HEK293T (cell line): ENCODE data around the gene HOXA5.

Source experiments
- CTCF ChIA-PET: fragments of 350-600 bp; formaldehyde crosslinking; extraction: SDS; loops from one replicate; lab custom pipeline; 2021; ENCODE audit warnings: antibody characterized with exemption, inconsistent platforms; lab: Yijun Ruan, JAX
- POLR2A ChIA-PET: fragments of 350-600 bp; formaldehyde crosslinking; extraction: SDS; loops from one replicate; lab custom pipeline; 2020; ENCODE audit warnings: antibody characterized with exemption, inconsistent platforms; lab: Yijun Ruan, JAX
- DNase-seq: peaks from one replicate; pipeline ENCODE4 v3.0.0; 2012; ENCODE audit warnings: mixed read lengths; ENCODE audit errors: extremely low spot score
- ARNT ChIP-seq: fragments of 450-650 bp; IDR thresholded peaks from 2 replicates; pipeline ENCODE4 v1.6.1; 2017; ENCODE audit warnings: mild to moderate bottlenecking
- BHLHE40 ChIP-seq: fragments of 450-650 bp; IDR thresholded peaks from 2 replicates; pipeline ENCODE4 v1.6.1; 2016; ENCODE audit warnings: mild to moderate bottlenecking, moderate library complexity, borderline replicate concordance
- CTBP1 ChIP-seq: fragments of 450-650 bp; IDR thresholded peaks from 2 replicates; pipeline ENCODE4 v1.6.1; 2016; ENCODE audit warnings: borderline replicate concordance
- ELF4 ChIP-seq: fragments of 450-650 bp; IDR thresholded peaks from 2 replicates; pipeline ENCODE4 v1.6.1; 2017; ENCODE audit warnings: antibody characterized with exemption
- FOXA1 ChIP-seq: fragments of 450-650 bp; IDR thresholded peaks from 2 replicates; pipeline ENCODE4 v1.6.1; 2016; ENCODE audit warnings: mild to moderate bottlenecking
- FOXK2 ChIP-seq: fragments of 450-650 bp; IDR thresholded peaks from 2 replicates; pipeline ENCODE4 v1.6.1; 2016; ENCODE audit warnings: mild to moderate bottlenecking
- FOXM1 ChIP-seq: fragments of 450-650 bp; IDR thresholded peaks from 2 replicates; pipeline ENCODE4 v1.6.1; 2017; ENCODE audit warnings: mild to moderate bottlenecking, borderline replicate concordance
- HDGF ChIP-seq: fragments of 450-650 bp; IDR thresholded peaks from 2 replicates; pipeline ENCODE4 v1.6.1; 2017; ENCODE audit warnings: antibody characterized with exemption, borderline replicate concordance
- L3MBTL2 ChIP-seq: fragments of 450-650 bp; conservative IDR thresholded peaks from 2 replicates; pipeline ENCODE4 v1.6.1; 2016; ENCODE audit warnings: mild to moderate bottlenecking
- LEF1 ChIP-seq: fragments of 450-650 bp; IDR thresholded peaks from 2 replicates; pipeline ENCODE4 v1.6.1; 2017; ENCODE audit warnings: mild to moderate bottlenecking, borderline replicate concordance
- NFRKB ChIP-seq: fragments of 450-650 bp; IDR thresholded peaks from 2 replicates; pipeline ENCODE4 v1.6.1; 2016; ENCODE audit warnings: mild to moderate bottlenecking, moderate library complexity
- PKNOX1 ChIP-seq: fragments of 450-650 bp; IDR thresholded peaks from 2 replicates; pipeline ENCODE4 v1.6.1; 2016
- SP1 ChIP-seq: fragments of 450-650 bp; IDR thresholded peaks from 2 replicates; pipeline ENCODE4 v1.6.1; 2017
- SUZ12 ChIP-seq: fragments of 450-650 bp; IDR thresholded peaks from 2 replicates; pipeline ENCODE4 v1.6.1; 2016; ENCODE audit warnings: mild to moderate bottlenecking
- TARDBP ChIP-seq: fragments of 450-650 bp; IDR thresholded peaks from 2 replicates; pipeline ENCODE4 v1.6.1; 2016
- ZNF384 ChIP-seq: fragments of 450-650 bp; IDR thresholded peaks from 2 replicates; pipeline ENCODE4 v1.6.1; 2016

HOXA5 gene

GRCh38 chr7:27171325-27171636 lies 27.8 kb upstream of the HOXA5 start:
- ChIA-PET POLR2A (interaction anchor here (0.6 to 13.6 kb wide), 7 partner anchors 8 to 976 kb away, joined by 3 to 367 read pairs (median 12); partner anchors contain the start of genes HNRNPA2B1, HOXA11, HOXA3 and HOXA5), CTCF (no interaction called here)
- no peak for DNase-seq

GRCh38 chr7:27170426-27171324 lies 27.2 kb upstream of the HOXA5 start:
- TF ChIP-seq CTBP1 (0 out of 2 replicates have a peak, but pooled peaks have one; percentile 20), NFRKB (no peak), L3MBTL2 (no peak), ELF4 (no peak), SUZ12 (no peak), HDGF (no peak), SP1 (no peak), LEF1 (no peak), FOXA1 (no peak), FOXM1 (no peak), BHLHE40 (no peak), PKNOX1 (peak; percentile 39; the same call in 1 of the 2 replicates), FOXK2 (no peak), ZNF384 (no peak)
- CTCF ChIA-PET = interaction anchor here (1.4 kb wide), 1 partner anchor 9 kb away, joined by 8 read pairs; no protein-coding TSS in a partner anchor
- POLR2A ChIA-PET = interaction anchor here (0.8 to 13.6 kb wide), 8 partner anchors 9 to 972 kb away, joined by 3 to 367 read pairs (median 8); partner anchors contain the start of genes HNRNPA2B1, HOXA11, HOXA3 and HOXA5
- no peak for DNase-seq

More at GRCh38 chr7:27171325-27171636, 27.8 kb upstream of the HOXA5 start:
- no peak for TF ChIP-seq HDGF
- no peak for TF ChIP-seq FOXA1
- no peak for TF ChIP-seq SUZ12
- TF ChIP-seq BHLHE40 = no peak
- TF ChIP-seq LEF1 = no peak
- no peak for TF ChIP-seq NFRKB
- no peak for TF ChIP-seq ELF4
- TF ChIP-seq FOXM1 = no peak
- no peak for TF ChIP-seq L3MBTL2
- no peak for TF ChIP-seq ARNT
- no peak for TF ChIP-seq SP1

- POLR2A ChIA-PET = interaction anchor here (0.8 to 13.6 kb wide), 11 partner anchors 9 to 972 kb away, joined by 3 to 367 read pairs (median 4); partner anchors contain the start of genes HNRNPA2B1, HOXA11, HOXA3 and HOXA4
- no peak for TF ChIP-seq ELF4
- no peak; the same call in 1 of the 2 replicates for TF ChIP-seq CTBP1
- TF ChIP-seq BHLHE40 = no peak
- no peak for TF ChIP-seq NFRKB
- TF ChIP-seq TARDBP = no peak
- peak; percentile 27; the same call in 1 of the 2 replicates for TF ChIP-seq FOXM1
- no peak for TF ChIP-seq LEF1
- no peak for DNase-seq
- CTCF ChIA-PET = interaction anchor here (1.4 kb wide), 1 partner anchor 10 kb away, joined by 8 read pairs; no protein-coding TSS in a partner anchor
These were observed 26.4 kb upstream of the HOXA5 start for GRCh38 chr7:27169658-27170425.

- no peak for TF ChIP-seq SP1
- no peak for TF ChIP-seq SUZ12
- no peak for TF ChIP-seq FOXK2
- 0 out of 2 replicates have a peak, but pooled peaks have one; percentile 60 for TF ChIP-seq HDGF
- TF ChIP-seq ELF4 = no peak
- TF ChIP-seq TARDBP = no peak
- ChIA-PET CTCF (interaction anchor here (0.5 kb wide), 1 partner anchor 1041 kb away, joined by 3 read pairs; no protein-coding TSS in a partner anchor), POLR2A (interaction anchor here (0.5 to 13.6 kb wide), 11 partner anchors 9 to 1403 kb away, joined by 3 to 367 read pairs (median 4); partner anchors contain the start of genes HOXA11, HOXA3, HOXA4 and HOXA5)
- no peak for DNase-seq
These were observed 24.9 kb upstream of the HOXA5 start for GRCh38 chr7:27168265-27168947.

GRCh38 chr7:27167916-27168264 lies 24.4 kb upstream of the HOXA5 start:
- DNase-seq = no peak
- TF ChIP-seq FOXA1 = no peak
- no peak for TF ChIP-seq NFRKB
- TF ChIP-seq ELF4 = no peak
- no peak for TF ChIP-seq TARDBP
- TF ChIP-seq CTBP1 = no peak
- no peak for TF ChIP-seq L3MBTL2
- TF ChIP-seq BHLHE40 = no peak
- TF ChIP-seq FOXM1 = no peak
- no peak for TF ChIP-seq HDGF
- no peak for TF ChIP-seq SP1
- no peak for TF ChIP-seq ZNF384
- TF ChIP-seq SUZ12 = no peak
- TF ChIP-seq ARNT = no peak
- no peak for TF ChIP-seq PKNOX1
- TF ChIP-seq FOXK2 = no peak
- no peak for TF ChIP-seq LEF1
- ChIA-PET POLR2A (interaction anchor here (0.9 to 13.6 kb wide), 6 partner anchors 11 to 1307 kb away, joined by 3 to 367 read pairs (median 13); partner anchors contain the start of genes HOXA11, HOXA3, HOXA5 and HOXA6), CTCF (no interaction called here)
